GM12878 (cell line): ENCODE results near the gene ADAMTS7. TPM values are rescaled to one million over a fixed set of nuclear protein-coding genes. Genes with fewer than 3 reads are reported as not detected.
"Not testable (repeated sequence)": the region's sequence is repeated elsewhere in the genome, so short reads cannot be mapped to it uniquely, and the experiment has no call there.

Source experiments
- ATAC-seq: fragments of 200-7000 bp; cut with Tn5 transposase; 3 replicates; pipeline ENCODE4 v1.9.1; 2020; ENCODE audit warnings: mild to moderate bottlenecking, moderate library complexity
- BruUV-seq: library from RNA; stranded (reverse); fragments of 400-500 nt; replicated peaks from 2 replicates; lab custom pipeline; 2021; lab: Mats Ljungman, UMichigan
- CTCF ChIA-PET: fragments of 300-600 bp; sonication (Branson Sonifier 250); formaldehyde crosslinking; extraction: SDS; loops from one replicate; lab custom pipeline; 2021; ENCODE audit warnings: inconsistent platforms; lab: Yijun Ruan, JAX
- POLR2A ChIA-PET: fragments of 350-600 bp; formaldehyde crosslinking; extraction: SDS; loops from one replicate; lab custom pipeline; 2021; ENCODE audit warnings: inconsistent platforms; lab: Charles Lee
- RAD21 ChIA-PET: fragments of 300-600 bp; sonication (Branson Sonifier 250); formaldehyde crosslinking; loops from one replicate; lab custom pipeline; 2023; ENCODE audit warnings: antibody characterized with exemption; ENCODE audit not compliant: unreplicated experiment; lab: Charles Lee
- SMC1A ChIA-PET: fragments of 300-600 bp; sonication (Branson Sonifier 250); formaldehyde crosslinking; loops from one replicate; lab custom pipeline; 2023; ENCODE audit not compliant: unreplicated experiment, uncharacterized antibody; lab: Charles Lee
- DNase-seq: peaks from one replicate; pipeline ENCODE4 v3.0.0-alpha.2; 2011; ENCODE audit warnings: low read depth, low spot score
- FAIRE-seq: peaks from 3 replicates; lab custom pipeline; 2011; peaks lifted over from hg19 to GRCh38; lab: Jason Lieb, UNC
- H2AFZ ChIP-seq: 2 replicates; pipeline ENCODE4 v1.6.0; 2011; ENCODE audit warnings: low read depth, low read length, control low read depth; ENCODE audit not compliant: control insufficient read depth
- H3K27ac ChIP-seq: 2 replicates; pipeline ENCODE4 v1.5.1; 2011; ENCODE audit warnings: control low read depth; ENCODE audit not compliant: control insufficient read depth, insufficient read depth
- H3K27me3 ChIP-seq, 2 experiments: replicated peaks in 1 of 2; 2 replicates each; pipeline versions ENCODE4 v1.6.0 to v1.6.1; 2011; ENCODE audit warnings: low read length in 1 of 2; ENCODE audit not compliant: control insufficient read depth in 2 of 2, insufficient read depth in 2 of 2
- H3K36me3 ChIP-seq, 2 experiments: 2 replicates each; pipeline ENCODE4 v1.5.1; 2011; ENCODE audit warnings: low read length in 1 of 2; ENCODE audit not compliant: control insufficient read depth in 2 of 2, insufficient read depth in 2 of 2
- H3K4me1 ChIP-seq: 2 replicates; pipeline ENCODE4 v1.6.1; 2011; ENCODE audit warnings: mild to moderate bottlenecking, low read length, moderate library complexity, mixed read lengths; ENCODE audit not compliant: control insufficient read depth, insufficient read depth
- H3K4me2 ChIP-seq: 2 replicates; pipeline ENCODE4 v1.6.0; 2011; ENCODE audit warnings: control low read depth; ENCODE audit not compliant: control insufficient read depth, insufficient read depth
- H3K4me3 ChIP-seq: fragments of 200-600 bp; sonication (generic); 2 replicates; pipeline ENCODE4 v1.5.1; 2016
- H3K79me2 ChIP-seq: 2 replicates; pipeline ENCODE4 v1.6.0; 2011; ENCODE audit warnings: low read length; ENCODE audit not compliant: control insufficient read depth, insufficient read depth
- H3K9ac ChIP-seq: 2 replicates; pipeline ENCODE4 v1.8.0; 2011; ENCODE audit warnings: low read length, control low read depth, mixed read lengths; ENCODE audit not compliant: control insufficient read depth, insufficient read depth
- H3K9me3 ChIP-seq: replicated peaks from 3 replicates; pipeline ENCODE4 v1.5.1; 2011; ENCODE audit warnings: mild to moderate bottlenecking, low read length; ENCODE audit not compliant: control insufficient read depth, insufficient read depth
- H4K20me1 ChIP-seq: 2 replicates; pipeline ENCODE4 v1.6.0; 2011; ENCODE audit not compliant: control insufficient read depth, insufficient read depth
- EED ChIP-seq: sonication (generic); IDR thresholded peaks from 2 replicates; pipeline ENCODE4 v1.6.1; 2016; ENCODE audit warnings: antibody characterized with exemption, low read depth
- MXI1 ChIP-seq: fragments of 150-350 bp; IDR thresholded peaks from 2 replicates; pipeline ENCODE4 v1.6.1; 2011; ENCODE audit warnings: low read depth, mild to moderate bottlenecking, inconsistent platforms, low read length, improper control_type of control experiment
- TCF7 ChIP-seq: IDR thresholded peaks from 2 replicates; pipeline ENCODE4 v1.6.1; 2014; ENCODE audit warnings: antibody characterized with exemption, borderline replicate concordance
- ZBTB40 ChIP-seq: fragments of 450-650 bp; IDR thresholded peaks from 2 replicates; pipeline ENCODE4 v1.6.1; 2016; ENCODE audit warnings: mild to moderate bottlenecking, moderate library complexity, borderline replicate concordance
- WGBS: methylation state at CpG from one replicate; pipeline ENCODE4 v1.1.6; 2016; ENCODE audit warnings: low lambda C conversion rate; ENCODE audit not compliant: insufficient replicate concordance, insufficient coverage; ENCODE audit errors: missing lambda C conversion rate; 5-methylcytosine and 5-hydroxymethylcytosine counted together
- in situ Hi-C: fragments of 300-500 bp; cut with MboI; formaldehyde crosslinking; loops from 9 replicates; pipeline ENCODE4 v1.14.3; 2018; ENCODE audit warnings: mixed read lengths
- intact Hi-C: fragments of 100-400 bp; cut with micrococcal nuclease; formaldehyde crosslinking; loops from one replicate; pipeline ENCODE4 v1.14.2; 2022; ENCODE audit not compliant: unreplicated experiment
- polyA plus RNA-seq, 11 experiments: library from polyadenylated mRNA; depleted of rRNA in 4 of 11; unstranded in 6 of 11; stranded (reverse) in 5 of 11; fragments of >200 nt; fragmentation: Nextera tagmentation in 4 of 11; fragmentation: Illumina TruSeq in 1 of 11; extraction: Ambion mirVana in 4 of 11; extraction: Trizol in 1 of 11; gene quantifications; 1 replicate in 1 of 11; 2 replicates in 10 of 11; pipeline versions ENCODE4 v1.2.1 to v1.2.3, GENCODE V29; 2011 to 2016; ENCODE audit warnings: inconsistent platforms in 2 of 11, missing spikeins in 2 of 11, low read depth in 1 of 11
- total RNA-seq, 4 experiments: library from RNA; depleted of rRNA in 3 of 4; stranded (reverse); fragments of >200 nt in 3 of 4; fragmentation: Illumina TruSeq in 1 of 4; extraction: Trizol in 1 of 4; gene quantifications; 2 replicates each; pipeline versions ENCODE4 v1.2.1 to v1.2.3, GENCODE V29; 2013 to 2021
- TF ChIP-seq, protein P1 (sequence below): IDR thresholded peaks from 2 replicates; pipeline ENCODE4 v1.6.1; 2012; ENCODE audit warnings: low read depth, low read length, improper control_type of control experiment

Gene ADAMTS7
- total and polyA plus RNA-seq, 10 of the 15 experiments (the other 5 are each of a cell fraction or from before 2014, with no cell fraction given): 0.03 to 0.28 (median 0.06) TPM; not detected in 6

GRCh38 chr15:78800189-78800588 lies 11.1 kb downstream of the ADAMTS7 start (continued):
- TF ChIP-seq ZBTB40 (no peak), TCF7 (no peak), EED (no peak), MXI1 (no peak)
- TF ChIP-seq, protein P1, sequence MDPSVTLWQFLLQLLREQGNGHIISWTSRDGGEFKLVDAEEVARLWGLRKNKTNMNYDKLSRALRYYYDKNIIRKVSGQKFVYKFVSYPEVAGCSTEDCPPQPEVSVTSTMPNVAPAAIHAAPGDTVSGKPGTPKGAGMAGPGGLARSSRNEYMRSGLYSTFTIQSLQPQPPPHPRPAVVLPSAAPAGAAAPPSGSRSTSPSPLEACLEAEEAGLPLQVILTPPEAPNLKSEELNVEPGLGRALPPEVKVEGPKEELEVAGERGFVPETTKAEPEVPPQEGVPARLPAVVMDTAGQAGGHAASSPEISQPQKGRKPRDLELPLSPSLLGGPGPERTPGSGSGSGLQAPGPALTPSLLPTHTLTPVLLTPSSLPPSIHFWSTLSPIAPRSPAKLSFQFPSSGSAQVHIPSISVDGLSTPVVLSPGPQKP: no peak

- H3K9ac ChIP-seq, H3K4me2 ChIP-seq, SMC1A ChIA-PET, CTCF ChIA-PET, H3K36me3 ChIP-seq, H4K20me1 ChIP-seq, H3K9me3 ChIP-seq, H3K79me2 ChIP-seq, DNase-seq, H3K4me1 ChIP-seq, H3K27ac ChIP-seq, H2AFZ ChIP-seq, H3K27me3 ChIP-seq, BruUV-seq, intact Hi-C loops, H3K4me3 ChIP-seq, POLR2A ChIA-PET, RAD21 ChIA-PET, FAIRE-seq, ATAC-seq, in situ Hi-C loops: not testable (repeated sequence)
- no CpG with 5 or more reads among the region's 7 CpGs for WGBS
These were observed 12.2 kb downstream of the ADAMTS7 start for GRCh38 chr15:78799102-78799501.

DNA sequence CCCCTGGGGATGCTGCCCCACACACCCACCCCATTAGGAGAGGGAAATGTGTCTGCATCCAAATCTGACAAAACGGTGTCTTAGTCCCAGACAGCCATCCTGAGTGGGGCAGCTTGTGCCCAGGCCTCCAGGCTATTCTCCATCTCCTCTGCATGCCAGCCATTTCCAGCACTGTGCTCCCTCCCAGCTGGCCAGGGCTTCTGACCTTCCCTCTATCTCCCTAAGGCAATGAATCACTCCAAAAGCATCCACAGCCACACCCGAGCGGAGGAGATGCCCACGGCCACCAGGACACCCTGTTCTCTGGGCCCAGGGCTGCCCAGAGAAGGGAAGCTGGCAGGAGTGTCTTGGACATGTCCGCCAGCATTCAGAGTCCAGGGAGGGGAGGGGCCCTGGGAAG lies 12.9 kb downstream of the ADAMTS7 start:
- POLR2A ChIA-PET, RAD21 ChIA-PET, H3K4me3 ChIP-seq, H3K4me1 ChIP-seq, FAIRE-seq, BruUV-seq, H3K27ac ChIP-seq, DNase-seq, H2AFZ ChIP-seq, in situ Hi-C loops, CTCF ChIA-PET, H3K9me3 ChIP-seq, H3K9ac ChIP-seq, H4K20me1 ChIP-seq, ATAC-seq, intact Hi-C loops, H3K36me3 ChIP-seq, SMC1A ChIA-PET, H3K4me2 ChIP-seq, H3K27me3 ChIP-seq, H3K79me2 ChIP-seq: not testable (repeated sequence)
- WGBS: 14% methylated on average over 5 of the region's 5 CpGs
